OCI-LY1 (cell line): ENCODE measurements around the gene PUS3.

Experiments
- H2AFZ ChIP-seq: fragments of 200-600 bp; sonication (generic), shearing (Covaris generic); 2 replicates; pipeline ENCODE4 v1.6.0; 2014; ENCODE audit warnings: antibody characterized with exemption, mild to moderate bottlenecking, low read length
- H3F3A ChIP-seq: fragments of 200-600 bp; sonication (generic), shearing (Covaris generic); 2 replicates; pipeline ENCODE4 v1.6.0; 2014; ENCODE audit warnings: mild to moderate bottlenecking, antibody characterized with exemption, low read length, moderate library complexity; ENCODE audit not compliant: insufficient read depth
- H3K27ac ChIP-seq: fragments of 200-600 bp; sonication (generic); 2 replicates; pipeline ENCODE4 v1.5.1; 2014; ENCODE audit warnings: low read length, mixed run types, mild to moderate bottlenecking, low read depth; ENCODE audit not compliant: poor library complexity, severe bottlenecking
- H3K27me3 ChIP-seq: fragments of 200-600 bp; sonication (generic); 2 replicates; pipeline ENCODE4 v1.6.0; 2014; ENCODE audit warnings: antibody characterized with exemption, mild to moderate bottlenecking, low read length, moderate library complexity; ENCODE audit not compliant: insufficient read depth
- H3K36me3 ChIP-seq: fragments of 200-600 bp; sonication (generic); 2 replicates; pipeline ENCODE4 v1.6.1; 2014; ENCODE audit warnings: mild to moderate bottlenecking, antibody characterized with exemption, low read length, moderate library complexity, mixed read lengths; ENCODE audit not compliant: insufficient read depth
- H3K4me1 ChIP-seq: fragments of 200-600 bp; sonication (generic); 2 replicates; pipeline ENCODE4 v1.5.1; 2014; ENCODE audit warnings: mild to moderate bottlenecking, low read length, moderate library complexity; ENCODE audit not compliant: insufficient read depth, severe bottlenecking
- H3K4me2 ChIP-seq: fragments of 200-600 bp; sonication (generic), shearing (Covaris generic); 2 replicates; pipeline ENCODE4 v1.6.1; 2014; ENCODE audit warnings: low read length
- H3K4me3 ChIP-seq: fragments of 200-600 bp; sonication (generic); 2 replicates; pipeline ENCODE4 v1.5.1; 2014; ENCODE audit warnings: low read length, low read depth, mild to moderate bottlenecking, mixed read lengths; ENCODE audit not compliant: poor library complexity, severe bottlenecking
- H3K79me2 ChIP-seq: fragments of 200-600 bp; shearing (Covaris generic); 2 replicates; pipeline ENCODE4 v1.6.1; 2016; ENCODE audit warnings: mixed run types, low read length, mixed read lengths; ENCODE audit not compliant: insufficient read depth
- H3K9ac ChIP-seq: fragments of 200-600 bp; sonication (generic), shearing (Covaris generic); 2 replicates; pipeline ENCODE4 v1.6.1; 2014; ENCODE audit warnings: mild to moderate bottlenecking, low read length, mixed read lengths
- H3K9me2 ChIP-seq: fragments of 200-600 bp; sonication (generic), shearing (Covaris generic); 2 replicates; pipeline ENCODE4 v1.6.1; 2014; ENCODE audit warnings: low read depth, mild to moderate bottlenecking, low read length, mixed read lengths
- H3K9me3 ChIP-seq: fragments of 200-600 bp; shearing (Covaris generic); 2 replicates; pipeline ENCODE4 v1.6.1; 2014; ENCODE audit warnings: low read length, mixed read lengths
- H4K20me1 ChIP-seq: fragments of 200-600 bp; sonication (generic), shearing (Covaris generic); 2 replicates; pipeline ENCODE4 v1.6.0; 2016; ENCODE audit warnings: mild to moderate bottlenecking, low read length; ENCODE audit not compliant: insufficient read depth
- CTCF ChIP-seq: fragments of 200-600 bp; sonication (generic), shearing (Covaris generic); IDR thresholded peaks from 2 replicates; pipeline ENCODE4 v1.5.1; 2017; ENCODE audit warnings: mild to moderate bottlenecking, antibody characterized with exemption, low read length, moderate library complexity, mixed read lengths
- EZH2 ChIP-seq: fragments of 200-600 bp; sonication (generic), shearing (Covaris generic); IDR thresholded peaks from 2 replicates; pipeline ENCODE4 v1.8.0; 2017; ENCODE audit warnings: borderline replicate concordance, mixed run types, mild to moderate bottlenecking, antibody characterized with exemption, low read length, moderate library complexity, mixed read lengths

Gene PUS3

GRCh38 chr11:125934473-125934872 is 31.5 kb upstream of the PUS3 start:
- H3K4me3 ChIP-seq = no peak overlapping the region
- no peaks in the 10 kb centered on the region for H4K20me1 ChIP-seq
- no peaks in the 10 kb centered on the region for H3K4me1 ChIP-seq
- H3K9me3 ChIP-seq = no peaks in the 10 kb centered on the region
- no peak overlapping the region for H3K4me2 ChIP-seq
- H3K36me3 ChIP-seq = no peaks in the 10 kb centered on the region
- H3F3A ChIP-seq = no peaks in the 10 kb centered on the region
- no peak overlapping the region for H2AFZ ChIP-seq
- H3K79me2 ChIP-seq = no peaks in the 10 kb centered on the region
- no peaks in the 10 kb centered on the region for H3K27me3 ChIP-seq
- H3K9ac ChIP-seq = no peak overlapping the region
- H3K9me2 ChIP-seq = no peaks in the 10 kb centered on the region
- TF ChIP-seq CTCF = no peak
- TF ChIP-seq EZH2 = no peak
- no peak overlapping the region for H3K27ac ChIP-seq

DNA sequence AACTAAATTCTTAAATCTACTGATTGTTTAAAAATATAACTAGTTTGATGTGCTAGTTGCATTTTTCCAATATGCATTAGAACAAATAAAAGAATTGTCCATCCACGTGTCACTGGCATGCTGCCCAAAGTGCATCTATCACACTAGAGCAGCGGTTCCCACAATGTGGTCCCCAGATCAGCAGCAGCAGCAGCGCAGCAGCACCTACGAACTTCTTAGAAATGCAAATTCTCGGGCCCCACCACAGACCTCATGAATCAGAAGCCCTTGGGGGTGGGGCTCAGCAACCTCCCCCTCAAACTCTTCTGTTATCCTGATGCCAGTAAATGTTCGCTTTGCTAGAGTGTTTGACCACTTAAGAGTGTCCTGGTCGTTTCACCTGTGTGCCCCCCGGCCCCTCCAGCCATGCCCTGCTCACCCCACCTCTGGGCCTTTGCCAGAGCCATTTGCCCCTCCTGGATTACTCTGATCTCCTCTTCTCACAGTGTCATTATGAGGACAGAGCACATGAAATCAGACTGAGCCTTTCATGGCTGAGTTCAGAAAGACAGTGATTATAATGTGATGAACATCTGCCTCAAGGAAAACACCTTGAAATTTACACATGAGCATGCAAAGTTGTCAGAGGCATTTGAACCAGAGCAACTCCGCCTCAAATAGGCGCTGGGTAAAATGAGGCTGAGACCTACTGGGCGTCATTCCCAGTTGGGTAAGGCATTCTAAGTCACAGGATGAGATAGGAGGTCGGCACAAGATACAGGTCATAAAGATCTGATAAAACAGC is 30.2 kb upstream of the PUS3 start:
- H4K20me1 ChIP-seq = no peaks in the 10 kb centered on the region
- no peaks in the 10 kb centered on the region for H3K36me3 ChIP-seq
- H3K9me2 ChIP-seq = no peaks in the 10 kb centered on the region
- no peak overlapping the region for H3K4me3 ChIP-seq
- no peaks in the 10 kb centered on the region for H3K27me3 ChIP-seq
- no peak overlapping the region for H3K9ac ChIP-seq
- TF ChIP-seq EZH2 (no peak), CTCF (no peak)
- no peak overlapping the region for H3K27ac ChIP-seq
- no peaks in the 10 kb centered on the region for H3K79me2 ChIP-seq
- no peak overlapping the region for H2AFZ ChIP-seq
- H3K4me1 ChIP-seq = no peaks in the 10 kb centered on the region
- H3F3A ChIP-seq = no peaks in the 10 kb centered on the region
- no peak overlapping the region for H3K4me2 ChIP-seq
- no peaks in the 10 kb centered on the region for H3K9me3 ChIP-seq

GRCh38 chr11:125932301-125932700 is 29.3 kb upstream of the PUS3 start:
- H3K9me2 ChIP-seq = no peaks in the 10 kb centered on the region
- H3K4me1 ChIP-seq = no peaks in the 10 kb centered on the region
- TF ChIP-seq CTCF (no peak), EZH2 (no peak)
- no peak overlapping the region for H3K4me2 ChIP-seq
- H4K20me1 ChIP-seq = no peaks in the 10 kb centered on the region
- H3K27ac ChIP-seq = no peak overlapping the region
- H3K9ac ChIP-seq = no peak overlapping the region
- no peaks in the 10 kb centered on the region for H3K79me2 ChIP-seq
- no peaks in the 10 kb centered on the region for H3F3A ChIP-seq
- no peak overlapping the region for H3K4me3 ChIP-seq
- H3K36me3 ChIP-seq = no peaks in the 10 kb centered on the region
- H3K9me3 ChIP-seq = no peaks in the 10 kb centered on the region
- H2AFZ ChIP-seq = no peak overlapping the region
- no peaks in the 10 kb centered on the region for H3K27me3 ChIP-seq
